GM23338 (cell line): ENCODE measurements around the gene RYR2. TPM values are rescaled to one million over a fixed set of nuclear protein-coding genes. Genes with fewer than 3 reads are reported as not detected.

Experiments used
- ATAC-seq: fragments of 200-7000 bp; cut with Tn5 transposase; 3 replicates; pipeline ENCODE4 v1.9.1; 2020
- DNase-seq: peaks from one replicate; pipeline ENCODE4 v3.0.0-alpha.2; 2015; ENCODE audit warnings: low spot score
- H2AFZ ChIP-seq: fragments of 200-600 bp; sonication (generic); 2 replicates; pipeline ENCODE4 v1.8.0; 2016; ENCODE audit warnings: antibody characterized with exemption, mild to moderate bottlenecking, moderate library complexity
- H3F3A ChIP-seq: fragments of 200-600 bp; sonication (generic); replicated peaks from 2 replicates; pipeline ENCODE4 v1.8.0; 2017; ENCODE audit warnings: antibody characterized with exemption, mixed run types, low read depth
- H3K27ac ChIP-seq: fragments of 200-600 bp; sonication (generic); 2 replicates; pipeline ENCODE4 v1.6.1; 2016; ENCODE audit warnings: low read depth
- H3K27me3 ChIP-seq: fragments of 200-600 bp; sonication (generic); 2 replicates; pipeline ENCODE4 v1.8.0; 2016; ENCODE audit warnings: mild to moderate bottlenecking, mixed run types, moderate library complexity; ENCODE audit not compliant: insufficient read depth
- H3K36me3 ChIP-seq: fragments of 200-600 bp; sonication (generic); 2 replicates; pipeline ENCODE4 v1.8.0; 2016; ENCODE audit warnings: mild to moderate bottlenecking; ENCODE audit not compliant: insufficient read depth
- H3K4me1 ChIP-seq: fragments of 200-600 bp; sonication (generic); 2 replicates; pipeline ENCODE4 v1.8.0; 2016; ENCODE audit warnings: mild to moderate bottlenecking, moderate library complexity; ENCODE audit not compliant: insufficient read depth
- H3K4me2 ChIP-seq: fragments of 200-600 bp; sonication (generic); 2 replicates; pipeline ENCODE4 v1.7.1; 2017; ENCODE audit warnings: mixed run types
- H3K4me3 ChIP-seq: fragments of 200-600 bp; sonication (generic); 2 replicates; pipeline ENCODE4 v1.6.1; 2016; ENCODE audit warnings: mixed run types
- H3K79me2 ChIP-seq: fragments of 200-600 bp; sonication (generic); replicated peaks from 2 replicates; pipeline ENCODE4 v1.8.0; 2017; ENCODE audit warnings: mild to moderate bottlenecking; ENCODE audit not compliant: insufficient read depth
- H3K9me2 ChIP-seq: fragments of 200-600 bp; sonication (generic); 2 replicates; pipeline ENCODE4 v1.8.0; 2017; ENCODE audit not compliant: insufficient read depth
- H4K20me1 ChIP-seq: fragments of 200-600 bp; sonication (generic); replicated peaks from 2 replicates; pipeline ENCODE4 v1.8.0; 2017; ENCODE audit warnings: mild to moderate bottlenecking; ENCODE audit not compliant: insufficient read depth
- H3K27ac Mint-ChIP-seq: 2 replicates; pipeline ENCODE4 v1.8.0; 2020; ENCODE audit warnings: inconsistent platforms, mild to moderate bottlenecking, moderate library complexity, mixed read lengths
- H3K27me3 Mint-ChIP-seq: 3 replicates; pipeline ENCODE4 v1.8.0; 2022; ENCODE audit warnings: low read depth, mild to moderate bottlenecking, moderate library complexity, mixed read lengths, inconsistent platforms; ENCODE audit not compliant: insufficient read depth, poor library complexity
- H3K36me3 Mint-ChIP-seq: 3 replicates; pipeline ENCODE4 v1.8.0; 2021; ENCODE audit warnings: low read depth, mild to moderate bottlenecking, inconsistent platforms, moderate library complexity, mixed read lengths
- H3K4me1 Mint-ChIP-seq: 3 replicates; pipeline ENCODE4 v1.8.0; 2020; ENCODE audit warnings: mild to moderate bottlenecking, inconsistent platforms, mixed read lengths
- H3K4me3 Mint-ChIP-seq: 3 replicates; pipeline ENCODE4 v1.8.0; 2021; ENCODE audit warnings: moderate library complexity, mild to moderate bottlenecking, inconsistent platforms, mixed read lengths
- H3K9me3 Mint-ChIP-seq: 3 replicates; pipeline ENCODE4 v1.8.0; 2020; ENCODE audit warnings: moderate library complexity, mild to moderate bottlenecking, inconsistent platforms, mixed read lengths
- CREB1 ChIP-seq: fragments of 250-450 bp; sonication (Bioruptor Pico); IDR thresholded peaks from 2 replicates; pipeline ENCODE4 v1.5.0; 2020; ENCODE audit warnings: low read depth, mild to moderate bottlenecking, moderate library complexity
- CTCF ChIP-seq, 2 experiments: fragments of 200-600 bp in 1 of 2; sonication (generic) in 1 of 2; conservative IDR thresholded peaks; 2 replicates each; pipeline versions ENCODE4 v1.5.1 to v1.6.1; 2016 to 2017; ENCODE audit warnings: antibody characterized with exemption in 2 of 2, low read depth in 2 of 2, mild to moderate bottlenecking in 2 of 2, moderate library complexity in 1 of 2
- ETS1 ChIP-seq: IDR thresholded peaks from 2 replicates; pipeline ENCODE4 v1.6.1; 2016; ENCODE audit warnings: antibody characterized with exemption
- EZH2 ChIP-seq: fragments of 200-600 bp; sonication (generic); IDR thresholded peaks from one replicate; pipeline ENCODE4 v1.8.0; 2017; ENCODE audit warnings: antibody characterized with exemption, mild to moderate bottlenecking, low read depth; ENCODE audit not compliant: unreplicated experiment
- EZH2phosphoT487 ChIP-seq: fragments of 200-600 bp; sonication (generic); IDR thresholded peaks from one replicate; pipeline ENCODE4 v1.8.1; 2018; ENCODE audit warnings: antibody characterized with exemption; ENCODE audit not compliant: unreplicated experiment
- JUNB ChIP-seq: IDR thresholded peaks from one replicate; pipeline ENCODE4 v1.6.1; 2016; ENCODE audit warnings: antibody characterized with exemption; ENCODE audit not compliant: unreplicated experiment
- NANOG ChIP-seq: IDR thresholded peaks from 2 replicates; pipeline ENCODE4 v1.6.1; 2016; ENCODE audit warnings: antibody characterized with exemption, borderline replicate concordance
- POLR2AphosphoS5 ChIP-seq: IDR thresholded peaks from 2 replicates; pipeline ENCODE4 v1.6.1; 2016; ENCODE audit warnings: antibody characterized with exemption, low read depth
- REST ChIP-seq: IDR thresholded peaks from one replicate; pipeline ENCODE4 v1.6.1; 2018; ENCODE audit warnings: antibody characterized with exemption; ENCODE audit not compliant: unreplicated experiment
- STAT1 ChIP-seq: IDR thresholded peaks from one replicate; pipeline ENCODE4 v1.6.1; 2016; ENCODE audit warnings: antibody characterized with exemption; ENCODE audit not compliant: unreplicated experiment
- ZNF114 ChIP-seq: fragments of 250-450 bp; sonication (Bioruptor Pico); IDR thresholded peaks from 2 replicates; pipeline ENCODE4 v1.5.0; 2020; ENCODE audit warnings: mild to moderate bottlenecking, moderate library complexity
- ZNF331 ChIP-seq: fragments of 250-450 bp; sonication (Bioruptor Pico); IDR thresholded peaks from 2 replicates; pipeline ENCODE4 v1.5.0; 2020; ENCODE audit warnings: low read depth, mild to moderate bottlenecking, moderate library complexity
- ZNF462 ChIP-seq: fragments of 250-450 bp; sonication (Bioruptor Pico); IDR thresholded peaks from 2 replicates; pipeline ENCODE4 v1.5.0; 2020; ENCODE audit warnings: mild to moderate bottlenecking, moderate library complexity
- polyA plus RNA-seq: library from polyadenylated mRNA; unstranded; fragments of >200 nt; fragmentation: Nextera tagmentation; extraction: Ambion mirVana; gene quantifications from 2 replicates; pipeline ENCODE4 v1.2.1, GENCODE V29; 2016
- total RNA-seq: library from RNA; depleted of rRNA; stranded (reverse); fragments of >200 nt; shearing (Covaris generic); gene quantifications from 2 replicates; pipeline ENCODE4 v1.2.3, GENCODE V29; 2014

The RYR2 gene
- total and polyA plus RNA-seq, 2 experiments from 2014 or later = 8.9 to 10.0 TPM

GRCh38 chr1:237832858-237833257 lies 790.9 kb downstream of the RYR2 start (continued):
- no peak for TF ChIP-seq ZNF462 (CRISPR knock-in tag)

GRCh38 chr1:237834048-237834447 lies 792.1 kb downstream of the RYR2 start:
- DNase-seq (no peak), ATAC-seq (no peak)
- Mint-ChIP-seq H3K27me3 (peaks cover 7% of the 10 kb centered on the region), H3K4me3 (no peak overlapping the region), H3K9me3 (peaks cover 1% of the 10 kb centered on the region; the same call in 1 of the 3 replicates), H3K36me3 (peaks cover 14% of the 10 kb centered on the region), H3K27ac (peak overlapping the region; percentile 88), H3K4me1 (peaks cover 42% of the 10 kb centered on the region)
- H3K4me3 ChIP-seq = no peak overlapping the region
- H3K27me3 ChIP-seq = no peaks in the 10 kb centered on the region; the same call in 1 of the 2 replicates
- H3K4me1 ChIP-seq = peaks cover 37% of the 10 kb centered on the region
- H3F3A ChIP-seq = no peaks in the 10 kb centered on the region
- H3K36me3 ChIP-seq = no peaks in the 10 kb centered on the region
- H3K4me2 ChIP-seq = peak overlapping the region; percentile 54
- no peaks in the 10 kb centered on the region for H4K20me1 ChIP-seq
- no peak overlapping the region for H2AFZ ChIP-seq
- peaks cover 12% of the 10 kb centered on the region for H3K9me2 ChIP-seq
- H3K79me2 ChIP-seq = no peaks in the 10 kb centered on the region
- H3K27ac ChIP-seq = peak overlapping the region; percentile 56; the same call in 1 of the 2 replicates
- no peak for TF ChIP-seq NANOG
- no peak for TF ChIP-seq ETS1
- no peak for TF ChIP-seq EZH2
- TF ChIP-seq JUNB = no peak
- no peak for TF ChIP-seq POLR2AphosphoS5
- TF ChIP-seq STAT1 = no peak
- TF ChIP-seq REST = no peak
- no peak for TF ChIP-seq ZNF331
- TF ChIP-seq CTCF (conservative IDR thresholded peaks at IDR 0.05; ENCODE audit: low read depth in 2 of 2) = no peak
- TF ChIP-seq CREB1 = no peak
- TF ChIP-seq ZNF114 = no peak
- TF ChIP-seq EZH2phosphoT487 = no peak
